Body of pancreas (tissue), 4 donors: ENCODE measurements around the gene RAB11FIP4.

ENCODE experiments used
- CTCF ChIP-seq, 7 experiments: fragments of 450-650 bp in 4 of 7; fragments of 200-600 bp in 3 of 7; sonication (generic) in 3 of 7; IDR thresholded peaks; one replicate each; pipeline ENCODE4 v1.5.1; 2016 to 2019; ENCODE audit warnings: antibody characterized with exemption in 7 of 7
- POLR2A ChIP-seq, 3 donors: fragments of 450-650 bp; IDR thresholded peaks; one replicate each; pipeline ENCODE4 v1.6.1; 2016; ENCODE audit warnings: antibody characterized with exemption in 3 of 3, mild to moderate bottlenecking in 2 of 3

- TF ChIP-seq POLR2A (IDR thresholded peaks at IDR 0.05) = no peak
- peak in 4 of 7 experiments; percentile 27 to 47 (median 38) for TF ChIP-seq CTCF (IDR thresholded peaks at IDR 0.05)
Measured at GRCh38 chr17:31517524-31517923, 126.0 kb downstream of the RAB11FIP4 start.
